ENCODE results near the gene DAD1.

Gene DAD1

DNA sequence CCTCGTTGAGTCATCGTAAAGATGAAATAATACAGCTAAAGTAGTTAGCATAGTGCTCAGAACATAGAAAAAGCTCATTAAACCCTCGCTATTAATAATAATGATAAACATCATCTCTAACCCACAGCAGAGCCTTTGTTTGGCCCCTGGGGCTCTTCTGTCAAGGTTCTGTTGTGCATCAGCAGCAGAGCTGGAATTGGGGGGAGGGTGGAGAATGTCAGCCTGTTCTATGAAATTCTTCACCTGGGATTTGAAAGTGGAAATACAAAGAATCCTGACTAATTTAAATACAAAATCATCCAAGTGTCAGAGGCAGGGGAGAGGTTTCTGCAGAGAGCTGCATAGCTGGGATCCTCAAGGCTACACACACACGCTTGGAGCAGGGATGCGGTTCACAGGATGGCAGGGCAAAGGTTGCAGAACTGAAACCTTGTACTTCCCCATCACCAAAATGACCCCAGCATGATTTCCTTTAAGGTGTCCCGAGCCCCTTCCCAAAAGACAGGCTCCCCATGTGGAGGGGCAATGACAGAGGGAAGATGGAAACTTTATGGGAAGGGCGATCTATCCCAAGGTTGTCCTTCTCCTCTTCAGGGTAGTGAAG, 71.8 kb downstream of the DAD1 start:
- no peak for DNase-seq (ENCODE audit: low spot score)

DNA sequence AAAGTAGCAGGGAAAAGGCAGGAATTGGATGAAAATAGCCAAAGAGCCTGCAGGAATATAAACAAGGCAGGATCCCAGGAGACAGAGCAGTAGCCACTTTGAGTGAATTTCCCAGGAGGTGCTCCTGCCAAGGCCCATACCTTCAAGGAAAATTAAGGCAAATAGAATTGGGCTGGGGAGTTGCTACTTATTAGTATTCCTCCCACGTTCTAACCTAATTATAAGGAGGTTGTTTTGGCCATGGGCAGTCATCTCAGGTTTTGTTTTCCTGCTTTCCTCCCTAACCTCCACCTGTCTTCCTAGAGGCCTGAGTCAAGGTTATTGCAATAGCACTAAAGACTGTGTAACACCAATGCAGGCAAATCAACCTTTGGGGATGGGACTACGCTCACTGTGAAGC, 73.1 kb downstream of the DAD1 start:
- no peak for DNase-seq (ENCODE audit: low spot score)
